ENCODE data around the gene COL20A1.

The COL20A1 gene

DNA sequence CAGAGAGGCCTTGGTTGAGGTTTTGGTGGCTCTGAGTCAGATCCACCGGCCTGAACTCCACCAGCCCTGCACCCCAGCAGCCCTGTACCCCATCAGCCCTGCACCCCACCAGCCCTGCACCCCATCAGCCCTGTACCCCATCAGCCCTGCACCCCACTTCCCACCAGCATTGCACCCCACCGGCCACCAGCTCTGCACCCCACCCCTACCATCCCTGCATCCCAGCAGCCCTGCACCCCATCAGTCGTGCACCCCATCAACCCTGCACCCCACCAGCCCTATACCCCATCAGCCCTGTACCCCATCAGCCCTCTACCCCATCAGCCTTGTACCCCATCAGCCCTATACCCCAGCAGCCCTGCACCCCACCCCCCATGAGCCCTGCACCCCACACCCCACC is 82.5 kb downstream of the COL20A1 start:
- TF ChIP-seq, protein P1, sequence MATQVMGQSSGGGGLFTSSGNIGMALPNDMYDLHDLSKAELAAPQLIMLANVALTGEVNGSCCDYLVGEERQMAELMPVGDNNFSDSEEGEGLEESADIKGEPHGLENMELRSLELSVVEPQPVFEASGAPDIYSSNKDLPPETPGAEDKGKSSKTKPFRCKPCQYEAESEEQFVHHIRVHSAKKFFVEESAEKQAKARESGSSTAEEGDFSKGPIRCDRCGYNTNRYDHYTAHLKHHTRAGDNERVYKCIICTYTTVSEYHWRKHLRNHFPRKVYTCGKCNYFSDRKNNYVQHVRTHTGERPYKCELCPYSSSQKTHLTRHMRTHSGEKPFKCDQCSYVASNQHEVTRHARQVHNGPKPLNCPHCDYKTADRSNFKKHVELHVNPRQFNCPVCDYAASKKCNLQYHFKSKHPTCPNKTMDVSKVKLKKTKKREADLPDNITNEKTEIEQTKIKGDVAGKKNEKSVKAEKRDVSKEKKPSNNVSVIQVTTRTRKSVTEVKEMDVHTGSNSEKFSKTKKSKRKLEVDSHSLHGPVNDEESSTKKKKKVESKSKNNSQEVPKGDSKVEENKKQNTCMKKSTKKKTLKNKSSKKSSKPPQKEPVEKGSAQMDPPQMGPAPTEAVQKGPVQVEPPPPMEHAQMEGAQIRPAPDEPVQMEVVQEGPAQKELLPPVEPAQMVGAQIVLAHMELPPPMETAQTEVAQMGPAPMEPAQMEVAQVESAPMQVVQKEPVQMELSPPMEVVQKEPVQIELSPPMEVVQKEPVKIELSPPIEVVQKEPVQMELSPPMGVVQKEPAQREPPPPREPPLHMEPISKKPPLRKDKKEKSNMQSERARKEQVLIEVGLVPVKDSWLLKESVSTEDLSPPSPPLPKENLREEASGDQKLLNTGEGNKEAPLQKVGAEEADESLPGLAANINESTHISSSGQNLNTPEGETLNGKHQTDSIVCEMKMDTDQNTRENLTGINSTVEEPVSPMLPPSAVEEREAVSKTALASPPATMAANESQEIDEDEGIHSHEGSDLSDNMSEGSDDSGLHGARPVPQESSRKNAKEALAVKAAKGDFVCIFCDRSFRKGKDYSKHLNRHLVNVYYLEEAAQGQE (IDR thresholded peaks at IDR 0.05; ENCODE audit: insufficient read depth in 1 of 2, low read depth in 2 of 2, low read length in 2 of 2), result no peak
- TF ChIP-seq FOXP2 (optimal IDR thresholded peaks at IDR 0.05; ENCODE audit: borderline replicate concordance, extremely low read depth, extremely low read length, insufficient read depth), result no peak
- TF ChIP-seq POLR2AphosphoS5 (IDR thresholded peaks at IDR 0.05; ENCODE audit: low read depth, low read length), result no peak

DNA sequence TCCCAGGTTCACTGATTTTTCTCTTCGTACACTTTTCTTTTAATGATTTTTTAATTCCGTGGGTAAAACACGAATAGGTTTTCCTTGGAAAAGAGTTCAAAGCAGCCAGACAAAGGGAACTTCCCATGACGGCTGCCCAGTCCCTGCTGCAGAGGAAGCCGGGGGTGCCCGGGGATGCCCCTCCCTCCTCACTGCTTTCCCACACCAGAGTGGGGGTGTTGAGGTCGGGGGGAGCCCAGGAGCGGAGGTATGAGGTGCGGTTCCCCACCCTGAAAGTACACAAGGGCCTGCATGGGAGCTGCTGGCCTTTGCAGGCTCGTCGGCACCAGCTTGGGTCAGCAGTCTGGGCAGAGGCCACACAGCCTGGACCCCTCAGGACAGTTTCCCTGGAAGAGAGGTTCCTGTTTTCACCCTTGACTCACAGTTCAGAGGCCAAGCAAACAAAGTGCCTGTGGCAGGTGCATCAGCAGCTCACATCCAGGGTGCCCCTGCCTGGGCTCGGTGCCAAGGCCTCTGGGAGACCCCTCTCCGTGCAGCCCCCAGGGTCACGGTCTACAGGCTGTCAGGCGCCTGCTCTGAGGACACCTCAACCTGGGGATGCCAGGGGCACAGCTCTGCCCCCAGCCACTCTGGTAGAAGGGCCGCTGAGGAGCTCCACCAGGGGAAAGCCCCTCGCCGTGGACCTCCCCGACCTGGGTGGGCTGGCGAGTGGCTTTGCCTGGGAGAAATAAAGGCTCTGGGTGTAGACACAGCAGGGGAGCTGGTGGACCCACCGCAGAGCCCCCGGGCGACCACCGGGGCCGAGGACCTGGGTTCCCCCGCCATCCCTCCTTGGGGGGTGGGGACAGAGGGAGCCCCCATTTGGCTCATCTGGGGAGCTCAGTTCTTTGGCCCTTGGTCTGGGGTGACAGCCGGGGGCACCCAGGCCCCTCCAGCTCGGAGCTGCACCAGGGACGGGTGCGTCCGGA is 83.6 kb downstream of the COL20A1 start:
- TF ChIP-seq FOXP2 (optimal IDR thresholded peaks at IDR 0.05; ENCODE audit: borderline replicate concordance, extremely low read depth, extremely low read length, insufficient read depth) (no peak), SIN3A (IDR thresholded peaks at IDR 0.05; ENCODE audit: borderline replicate concordance, insufficient read depth, low read length) (no peak), POLR2AphosphoS5 (IDR thresholded peaks at IDR 0.05; ENCODE audit: low read depth, low read length) (no peak), TAF1 (IDR thresholded peaks at IDR 0.05; ENCODE audit: borderline replicate concordance, insufficient read depth, low read length) (no peak)
- TF ChIP-seq, protein P1 (IDR thresholded peaks at IDR 0.05; ENCODE audit: insufficient read depth in 1 of 2, low read depth in 2 of 2, low read length in 2 of 2), result no peak

DNA sequence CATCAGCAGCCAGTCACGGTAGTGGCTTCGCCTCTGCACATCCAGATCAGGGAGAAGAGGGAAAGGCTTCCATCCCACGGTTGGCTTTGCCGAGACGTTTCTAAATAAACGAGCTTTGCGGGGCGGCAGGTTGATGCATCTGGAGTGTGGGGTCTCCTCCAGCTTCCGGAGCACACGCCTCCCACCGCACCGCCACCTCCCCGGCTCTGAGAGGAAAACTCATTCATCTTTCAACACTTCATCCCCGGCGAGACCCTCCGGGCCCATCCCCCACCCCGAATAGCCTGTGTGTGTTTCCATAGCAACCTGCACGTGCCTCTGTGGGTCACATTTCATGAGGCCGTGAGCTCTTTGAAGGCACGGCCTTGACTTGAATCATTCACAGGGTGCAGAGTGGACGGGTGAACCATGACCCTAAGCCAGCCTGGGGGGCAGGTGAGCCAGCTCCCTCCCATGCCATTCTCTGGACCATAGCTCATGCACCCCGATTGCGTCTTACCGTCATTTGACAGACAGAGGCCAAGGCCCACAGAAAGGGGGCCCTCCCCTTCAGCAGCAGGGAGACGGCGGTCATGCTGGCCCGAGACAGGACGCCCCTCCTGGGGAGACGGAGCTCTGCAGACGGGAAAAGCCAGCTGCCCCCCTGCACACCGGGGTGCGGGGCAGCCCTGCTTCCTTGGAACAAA is 84.4 kb downstream of the COL20A1 start:
- no peak for TF ChIP-seq FOXP2 (optimal IDR thresholded peaks at IDR 0.05; ENCODE audit: borderline replicate concordance, extremely low read depth, extremely low read length, insufficient read depth)
- TF ChIP-seq, protein P1 (IDR thresholded peaks at IDR 0.05; ENCODE audit: insufficient read depth in 1 of 2, low read depth in 2 of 2, low read length in 2 of 2), result no peak
- no peak for TF ChIP-seq POLR2AphosphoS5 (IDR thresholded peaks at IDR 0.05; ENCODE audit: low read depth, low read length)
- TF ChIP-seq SIN3A (IDR thresholded peaks at IDR 0.05; ENCODE audit: borderline replicate concordance, insufficient read depth, low read length), result no peak
- TF ChIP-seq TAF1 (IDR thresholded peaks at IDR 0.05; ENCODE audit: borderline replicate concordance, insufficient read depth, low read length), result no peak

DNA sequence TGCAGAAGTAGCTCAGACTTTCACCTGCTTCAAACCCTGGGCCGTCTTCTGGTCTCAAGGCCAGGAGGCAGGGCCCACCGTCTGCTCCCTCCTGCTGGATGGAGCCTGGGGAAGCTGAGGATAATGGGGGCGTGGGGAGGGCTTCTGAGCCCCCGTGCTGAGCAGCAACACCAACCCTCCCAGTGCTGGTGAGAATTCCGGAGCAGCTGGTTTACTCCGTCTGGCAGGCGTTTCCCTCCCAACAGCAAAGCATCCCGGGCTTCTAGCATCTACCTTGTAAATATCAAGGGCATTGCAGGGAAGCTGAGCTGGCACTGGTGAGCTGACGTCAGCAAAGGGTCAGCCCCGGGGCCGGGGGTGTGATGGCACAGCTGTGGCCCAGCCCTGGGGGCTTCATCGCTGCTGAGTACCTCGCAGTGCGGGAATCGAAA is 85.0 kb downstream of the COL20A1 start:
- TF ChIP-seq, protein P1 (IDR thresholded peaks at IDR 0.05; ENCODE audit: insufficient read depth in 1 of 2, low read depth in 2 of 2, low read length in 2 of 2), result no peak
- TF ChIP-seq POLR2AphosphoS5 (IDR thresholded peaks at IDR 0.05; ENCODE audit: low read depth, low read length), result no peak
- no peak for TF ChIP-seq FOXP2 (optimal IDR thresholded peaks at IDR 0.05; ENCODE audit: borderline replicate concordance, extremely low read depth, extremely low read length, insufficient read depth)
- no peak for TF ChIP-seq TAF1 (IDR thresholded peaks at IDR 0.05; ENCODE audit: borderline replicate concordance, insufficient read depth, low read length)
- TF ChIP-seq SIN3A (IDR thresholded peaks at IDR 0.05; ENCODE audit: borderline replicate concordance, insufficient read depth, low read length), result no peak

Measured in PFSK-1 (cell line).